Astrocyte (in vitro differentiated cells and primary cell): Measurements from ENCODE around the gene VCAM1.

ENCODE experiments used
- EZH2 ChIP-seq: IDR thresholded peaks from 2 replicates; pipeline ENCODE4 v1.6.1; 2012; ENCODE audit warnings: mild to moderate bottlenecking, low read length, inconsistent platforms; ENCODE audit not compliant: insufficient read depth
- TF ChIP-seq, protein P1 (sequence below): IDR thresholded peaks from 2 replicates; pipeline ENCODE4 v1.5.1; 2011; ENCODE audit warnings: low read depth, mild to moderate bottlenecking, inconsistent platforms, low read length, moderate library complexity; ENCODE audit not compliant: insufficient read depth

DNA sequence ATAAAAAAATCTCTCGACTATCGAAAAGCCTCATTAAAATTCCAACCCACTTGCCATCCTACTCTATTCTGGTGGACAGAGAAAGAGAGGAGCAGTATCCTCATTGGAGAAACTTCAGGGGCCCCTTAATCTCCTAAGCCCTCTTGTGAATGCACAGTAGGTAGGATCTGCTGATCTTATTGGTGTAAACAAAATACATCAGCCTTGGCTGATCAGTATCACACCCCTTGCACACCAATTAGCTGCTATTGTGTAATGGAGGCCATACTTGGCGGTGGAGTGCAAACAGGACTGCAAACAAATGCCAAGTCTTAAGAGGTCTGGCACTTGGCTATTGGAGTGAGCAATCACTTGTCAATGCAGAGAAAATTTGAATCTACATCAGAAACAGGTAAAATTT is 15.7 kb downstream of the VCAM1 start:
- TF ChIP-seq, protein P1, sequence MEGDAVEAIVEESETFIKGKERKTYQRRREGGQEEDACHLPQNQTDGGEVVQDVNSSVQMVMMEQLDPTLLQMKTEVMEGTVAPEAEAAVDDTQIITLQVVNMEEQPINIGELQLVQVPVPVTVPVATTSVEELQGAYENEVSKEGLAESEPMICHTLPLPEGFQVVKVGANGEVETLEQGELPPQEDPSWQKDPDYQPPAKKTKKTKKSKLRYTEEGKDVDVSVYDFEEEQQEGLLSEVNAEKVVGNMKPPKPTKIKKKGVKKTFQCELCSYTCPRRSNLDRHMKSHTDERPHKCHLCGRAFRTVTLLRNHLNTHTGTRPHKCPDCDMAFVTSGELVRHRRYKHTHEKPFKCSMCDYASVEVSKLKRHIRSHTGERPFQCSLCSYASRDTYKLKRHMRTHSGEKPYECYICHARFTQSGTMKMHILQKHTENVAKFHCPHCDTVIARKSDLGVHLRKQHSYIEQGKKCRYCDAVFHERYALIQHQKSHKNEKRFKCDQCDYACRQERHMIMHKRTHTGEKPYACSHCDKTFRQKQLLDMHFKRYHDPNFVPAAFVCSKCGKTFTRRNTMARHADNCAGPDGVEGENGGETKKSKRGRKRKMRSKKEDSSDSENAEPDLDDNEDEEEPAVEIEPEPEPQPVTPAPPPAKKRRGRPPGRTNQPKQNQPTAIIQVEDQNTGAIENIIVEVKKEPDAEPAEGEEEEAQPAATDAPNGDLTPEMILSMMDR: no peak
- no peak for TF ChIP-seq EZH2
